CD4-positive, alpha-beta T cell treated with Interleukin-17A for 4 hours (primary cell): ENCODE data around the gene CDCP1.

Source experiments
- DNase-seq: peaks from one replicate; pipeline ENCODE4 v3.0.0-alpha.2; 2020; ENCODE audit warnings: mixed read lengths

The CDCP1 gene

DNA sequence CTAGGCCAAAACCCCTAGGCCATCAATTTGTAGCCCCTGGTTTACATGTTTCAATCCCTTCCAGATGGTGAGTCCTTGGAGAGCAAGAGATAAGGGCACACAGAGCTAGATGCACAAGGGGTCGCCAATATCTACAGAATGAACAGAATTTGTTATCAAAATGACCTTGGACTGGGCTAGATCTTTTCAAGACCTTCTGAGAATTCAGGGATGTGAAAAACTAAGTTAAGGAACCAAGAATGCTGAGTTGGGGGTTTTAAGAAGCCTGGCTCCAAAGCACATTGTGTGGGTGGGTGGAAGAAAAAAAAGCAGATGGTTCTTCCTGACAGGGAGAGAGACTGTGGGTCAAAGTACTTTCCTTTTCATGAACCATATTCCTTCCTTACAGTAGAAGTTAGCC lies 10.2 kb downstream of the CDCP1 start:
- no peak for DNase-seq

DNA sequence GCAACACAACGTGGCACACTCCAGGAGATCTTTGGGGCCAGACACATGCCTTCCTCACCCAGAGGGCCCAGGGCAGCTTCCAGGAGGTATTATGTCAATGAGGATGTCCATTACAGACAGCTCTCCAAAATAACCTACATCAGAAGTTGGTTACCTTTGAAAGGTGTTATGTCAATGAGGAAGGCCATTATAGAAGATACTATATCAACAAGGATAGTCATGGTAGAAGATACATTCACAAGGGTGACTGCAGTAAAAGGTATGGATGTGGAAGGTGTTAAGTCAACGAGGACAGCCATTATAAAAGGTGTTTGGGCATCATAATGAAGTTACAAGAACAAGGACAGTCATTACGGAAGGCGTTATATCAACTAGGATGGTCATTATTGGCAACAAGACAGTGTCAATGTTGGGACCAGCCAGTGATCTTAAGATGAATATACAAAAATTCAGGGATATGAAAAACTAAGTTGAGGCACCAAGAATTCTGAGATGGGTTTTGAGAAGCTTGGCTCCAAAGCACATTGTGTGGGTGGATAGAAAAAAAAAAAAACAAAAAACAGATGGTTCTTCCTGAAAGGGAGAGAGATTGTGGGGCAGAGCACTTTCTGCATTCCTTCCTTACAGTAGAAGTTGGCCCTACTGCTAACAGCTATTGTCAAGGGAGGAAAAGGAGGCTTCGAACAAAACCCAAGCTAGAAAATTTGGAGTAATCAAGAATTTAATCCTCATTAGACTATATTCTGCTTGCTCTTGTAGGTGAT lies 11.2 kb downstream of the CDCP1 start:
- DNase-seq = no peak

DNA sequence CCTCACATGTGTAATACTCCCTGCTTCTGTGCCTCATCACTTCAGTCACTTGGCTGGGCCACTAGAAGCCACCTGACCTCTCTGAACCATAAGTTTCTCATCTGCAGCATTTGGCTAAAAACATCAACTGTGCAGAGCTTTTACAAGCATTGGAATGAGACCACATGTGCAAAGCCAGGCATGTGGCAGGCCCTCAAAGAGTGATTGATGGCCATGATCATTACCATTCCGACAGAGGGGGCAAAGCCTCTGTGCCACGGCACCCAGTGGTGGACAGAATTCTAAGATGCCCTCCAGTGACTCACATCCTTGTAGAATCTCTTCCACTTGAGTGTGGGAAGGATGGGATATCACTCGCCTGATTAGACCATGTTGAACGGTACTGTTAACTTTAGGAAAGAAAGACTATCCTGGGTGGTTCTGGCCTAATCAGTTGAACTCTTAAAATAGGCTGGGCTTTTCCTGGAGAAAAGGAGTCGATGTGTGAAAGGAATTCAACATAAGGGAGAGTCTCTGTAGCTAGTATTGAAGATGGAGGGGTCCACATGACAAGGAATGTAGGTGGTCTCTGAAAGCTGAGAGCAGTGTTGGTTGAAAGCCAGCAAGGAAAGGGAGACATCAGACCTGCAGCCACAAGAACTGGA lies 13.5 kb downstream of the CDCP1 start:
- no peak for DNase-seq

DNA sequence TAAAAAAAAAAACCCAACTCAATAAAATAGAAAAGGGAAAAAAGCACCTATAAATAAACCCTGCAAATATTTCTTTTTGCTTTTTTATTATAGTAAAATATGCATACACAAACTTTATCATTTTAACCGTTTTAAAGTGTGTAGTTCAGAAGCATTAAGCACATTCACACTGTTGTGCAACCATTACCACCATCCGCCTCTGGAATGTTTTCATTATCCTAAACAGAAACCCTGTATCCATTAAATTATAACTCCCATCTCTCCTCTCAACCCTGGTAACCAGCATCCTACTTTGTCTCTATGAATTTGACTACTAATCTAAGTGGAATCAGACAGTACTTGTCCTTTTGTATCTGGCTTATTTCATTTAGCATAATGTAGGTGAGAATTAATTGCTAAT lies 15.0 kb downstream of the CDCP1 start:
- no peak for DNase-seq

DNA sequence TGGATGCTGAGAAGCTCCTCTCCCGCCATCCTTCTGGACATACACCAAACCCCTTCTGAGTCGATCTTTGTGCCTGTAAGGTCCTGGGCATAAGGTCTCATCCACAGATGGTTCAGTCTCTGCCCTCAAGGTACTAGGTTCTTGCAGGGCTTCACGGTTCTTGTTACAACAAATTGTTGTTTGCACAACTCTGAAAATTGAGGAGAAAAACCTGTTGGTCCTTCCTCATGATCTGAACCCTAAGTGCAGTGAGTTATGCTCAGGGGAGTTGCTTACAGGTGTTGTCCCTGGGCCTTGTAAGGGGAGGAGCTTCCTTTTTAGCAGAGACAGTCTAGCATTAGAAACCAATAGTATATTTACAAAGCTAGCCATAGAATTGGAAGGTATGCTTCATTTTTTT lies 15.7 kb downstream of the CDCP1 start:
- no peak for DNase-seq

DNA sequence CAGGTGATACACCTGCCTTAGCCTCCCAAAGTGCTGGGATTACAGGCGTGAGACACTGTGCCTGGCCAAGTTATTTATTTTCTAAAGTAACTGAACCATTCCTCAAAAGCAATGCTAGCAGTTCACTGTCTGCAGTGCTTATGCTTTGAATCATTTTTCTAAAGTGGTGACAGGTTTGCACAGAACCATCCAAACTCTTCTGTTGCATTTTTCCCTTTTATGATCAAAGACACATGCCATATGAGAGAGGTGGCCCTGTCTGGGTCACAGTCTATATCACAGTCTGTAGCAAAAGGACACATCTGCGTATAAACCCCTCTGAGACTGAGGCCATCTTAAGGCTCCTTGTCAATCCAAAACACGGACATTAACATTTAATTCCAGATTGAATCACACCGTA lies 17.2 kb downstream of the CDCP1 start:
- DNase-seq = no peak

DNA sequence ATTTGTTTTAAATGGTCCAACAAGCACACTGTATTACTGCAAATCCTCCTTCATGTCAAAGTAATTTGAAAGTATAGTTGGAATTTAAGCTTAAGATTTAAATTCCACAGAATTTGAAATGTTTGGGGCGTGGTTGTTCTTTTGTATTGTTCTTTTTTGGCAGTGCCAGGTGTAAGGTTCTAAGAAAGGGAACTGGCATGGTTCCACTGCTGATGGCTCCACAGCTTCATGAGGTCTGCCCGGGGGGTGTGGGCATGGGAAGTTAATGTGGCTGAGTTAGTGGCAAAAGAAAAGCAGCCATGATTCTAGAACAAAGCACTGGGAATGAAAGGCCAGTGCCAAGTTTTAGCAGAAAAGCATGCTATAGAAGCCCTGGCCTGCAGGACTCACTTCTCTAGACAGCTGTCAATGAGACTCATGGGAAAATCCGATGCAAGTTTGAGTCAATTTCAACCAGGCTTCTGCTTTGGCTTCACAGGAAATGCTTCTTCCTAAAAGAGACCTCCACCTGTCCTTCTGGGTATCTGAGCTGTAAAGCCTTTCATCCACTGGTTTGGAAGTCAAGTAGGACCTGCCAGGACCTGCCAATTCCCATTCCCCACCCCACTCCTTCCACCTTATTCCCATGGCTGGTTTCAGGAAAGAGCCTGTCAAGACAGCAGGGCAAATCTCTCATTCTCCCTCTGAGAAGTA lies 18.9 kb downstream of the CDCP1 start:
- no peak for DNase-seq

DNA sequence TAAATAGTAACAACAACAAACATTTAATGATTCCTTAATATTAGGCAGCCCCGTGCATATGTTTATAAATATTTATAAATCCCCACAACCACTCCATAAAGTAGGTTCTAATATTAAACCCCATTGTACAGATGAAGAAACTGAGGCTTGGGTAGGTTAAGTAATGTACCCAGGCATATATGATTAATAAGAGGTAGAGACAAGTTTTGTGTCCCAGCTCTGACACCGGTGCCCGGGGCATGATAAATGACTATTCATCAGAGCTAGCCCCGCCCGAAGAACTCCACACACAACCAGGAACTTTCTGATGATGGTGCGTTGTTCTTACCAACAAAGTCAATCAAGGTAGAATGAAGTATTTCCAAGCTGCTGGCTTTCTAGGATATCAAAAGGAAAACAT lies 19.4 kb downstream of the CDCP1 start:
- no peak for DNase-seq

DNA sequence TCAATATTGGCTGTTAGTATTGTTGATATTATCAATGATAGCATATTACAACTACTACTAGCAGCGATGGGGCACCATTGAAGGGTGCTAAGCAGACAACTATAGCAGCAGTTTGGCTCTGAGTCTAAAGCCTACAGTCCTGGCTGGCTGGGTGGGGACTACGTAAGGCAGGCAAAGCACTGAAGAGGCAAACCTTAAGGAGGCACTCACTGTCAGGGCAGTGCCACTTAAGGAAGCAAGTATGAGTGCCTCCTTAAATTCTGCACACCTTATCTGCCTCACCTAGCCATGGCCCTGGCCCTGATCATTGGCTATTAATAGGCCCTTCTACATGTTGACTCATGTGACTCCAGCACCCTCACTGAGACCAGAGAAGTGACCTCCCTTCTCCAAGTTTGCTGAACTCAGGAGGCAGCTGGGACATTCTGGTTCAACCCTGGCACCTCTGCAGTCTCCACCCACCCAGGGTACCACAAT lies 20.6 kb downstream of the CDCP1 start:
- no peak for DNase-seq

DNA sequence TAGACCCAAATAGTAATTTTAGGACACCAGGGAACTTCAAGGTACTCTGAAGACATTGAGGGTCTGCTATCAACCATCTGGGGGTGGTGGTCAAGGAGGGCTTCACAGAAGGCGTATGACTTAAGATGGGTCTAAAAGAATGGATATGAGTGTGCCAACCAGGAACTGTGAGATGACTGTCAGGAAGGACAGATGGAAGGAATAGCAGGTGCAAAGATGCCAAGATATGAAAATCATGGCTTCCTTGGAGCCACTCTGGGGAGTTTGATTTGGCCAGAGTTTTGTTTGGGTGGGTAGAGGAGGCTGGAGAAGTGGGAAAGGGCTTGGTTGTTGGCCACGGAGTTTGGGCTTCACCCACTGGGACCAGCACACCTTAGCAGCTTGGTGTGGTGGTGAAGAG lies 21.2 kb downstream of the CDCP1 start:
- DNase-seq = no peak

DNA sequence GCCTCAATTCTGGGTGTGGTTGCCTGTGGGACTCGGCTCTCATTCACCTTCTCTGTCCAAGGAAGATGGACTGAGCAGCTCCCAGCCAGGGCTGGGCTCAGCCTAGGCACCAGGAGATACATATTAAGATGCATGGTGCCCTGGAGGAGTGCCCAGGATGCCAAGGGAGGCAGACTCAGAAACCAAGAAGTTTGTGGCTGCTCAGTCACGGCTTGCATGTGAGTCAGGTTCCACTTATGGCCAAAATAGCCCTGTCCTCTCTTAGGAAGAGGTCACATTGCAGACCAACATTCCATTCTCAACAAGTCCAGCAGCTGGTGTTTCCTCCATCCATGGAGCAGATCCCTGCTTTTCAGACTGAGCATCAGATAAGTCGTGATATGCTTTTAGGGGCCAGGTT lies 21.8 kb downstream of the CDCP1 start:
- no peak for DNase-seq

DNA sequence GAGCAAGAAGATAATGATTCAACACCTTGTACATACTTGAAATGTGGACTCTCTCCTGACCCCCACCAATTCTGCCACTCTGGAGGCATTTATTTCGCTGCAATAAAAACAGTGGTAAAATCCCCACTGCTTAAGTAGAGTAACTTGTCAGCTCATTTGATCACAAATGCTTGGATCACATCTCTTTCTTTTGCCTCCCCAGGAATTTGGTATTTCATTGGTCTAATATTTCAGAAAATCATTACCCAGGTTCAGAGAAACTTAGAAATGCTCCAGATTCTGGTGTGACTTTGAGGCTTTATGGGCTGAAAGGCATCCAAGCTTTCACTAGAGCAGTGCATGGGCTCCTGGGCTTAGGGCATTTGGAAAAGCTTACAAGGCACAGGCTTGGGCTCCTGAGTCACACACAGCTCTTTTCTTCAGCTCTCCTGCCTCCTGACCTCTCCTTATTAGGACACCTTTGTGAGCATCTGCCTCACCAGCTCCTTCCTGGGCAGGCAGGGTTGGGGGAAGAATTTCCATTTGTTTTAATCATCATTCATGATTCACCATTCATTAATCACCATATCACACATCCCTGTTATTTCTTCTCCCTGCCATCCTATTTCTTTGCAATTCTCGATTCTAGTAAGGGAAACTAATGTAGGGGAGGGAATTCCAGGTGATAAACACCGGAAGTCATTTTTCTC lies 22.5 kb downstream of the CDCP1 start:
- no peak for DNase-seq

DNA sequence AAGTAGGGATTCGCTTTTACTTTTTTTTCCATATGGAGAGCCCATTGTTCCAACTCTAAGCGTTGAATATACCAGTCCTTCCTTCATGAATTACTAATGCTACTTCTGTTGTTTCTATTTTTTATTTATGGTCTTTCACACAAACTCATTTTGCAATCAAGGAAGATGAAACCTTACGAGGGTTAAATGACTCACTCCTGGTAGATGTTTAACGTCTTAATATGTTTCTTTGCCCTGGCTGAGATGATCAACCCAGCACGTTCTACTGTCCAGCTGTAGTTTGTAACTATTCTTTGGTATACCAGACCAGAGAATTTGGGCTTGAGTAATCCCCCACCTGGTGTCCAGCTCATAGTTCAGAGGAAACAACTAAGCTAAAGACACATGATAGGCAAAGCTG lies 23.1 kb downstream of the CDCP1 start:
- DNase-seq = no peak

DNA sequence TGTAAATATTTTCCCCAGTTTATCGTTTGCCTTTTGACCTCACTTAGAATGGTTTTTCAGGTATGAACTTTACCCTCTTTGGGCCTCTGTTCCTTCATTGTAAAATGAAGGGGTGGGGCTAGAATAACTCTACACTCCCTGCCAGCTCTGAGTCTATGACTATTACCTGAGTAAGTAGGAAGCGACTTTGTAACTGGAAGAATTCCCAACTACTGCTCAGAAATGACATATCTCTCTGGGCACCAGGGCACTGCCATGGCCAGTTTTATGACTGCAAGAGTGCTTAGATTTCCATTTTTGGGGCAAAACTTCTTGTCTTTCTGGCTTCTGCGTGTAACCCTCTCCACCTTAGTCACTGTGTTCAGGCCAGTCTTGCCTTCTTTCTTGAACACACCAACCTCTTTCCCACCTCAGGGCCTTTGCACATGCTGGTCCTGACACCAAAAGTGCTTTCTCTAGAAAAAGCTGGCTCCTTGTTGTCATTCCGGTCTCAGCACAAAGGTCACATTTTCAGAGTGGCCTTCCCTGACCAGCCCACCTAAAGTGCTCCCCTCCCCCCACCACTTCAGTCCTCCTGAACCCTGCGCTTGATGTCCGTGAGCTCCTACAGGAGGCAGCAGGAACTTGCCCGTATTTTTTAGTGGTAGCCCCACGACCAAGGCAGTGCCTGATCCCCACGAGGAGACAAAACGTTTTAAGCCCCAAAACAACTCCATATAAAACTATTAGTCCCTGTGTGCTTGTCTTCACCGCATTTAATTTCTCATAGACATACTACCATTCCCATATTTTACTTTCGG lies 25.6 kb downstream of the CDCP1 start:
- DNase-seq = no peak

DNA sequence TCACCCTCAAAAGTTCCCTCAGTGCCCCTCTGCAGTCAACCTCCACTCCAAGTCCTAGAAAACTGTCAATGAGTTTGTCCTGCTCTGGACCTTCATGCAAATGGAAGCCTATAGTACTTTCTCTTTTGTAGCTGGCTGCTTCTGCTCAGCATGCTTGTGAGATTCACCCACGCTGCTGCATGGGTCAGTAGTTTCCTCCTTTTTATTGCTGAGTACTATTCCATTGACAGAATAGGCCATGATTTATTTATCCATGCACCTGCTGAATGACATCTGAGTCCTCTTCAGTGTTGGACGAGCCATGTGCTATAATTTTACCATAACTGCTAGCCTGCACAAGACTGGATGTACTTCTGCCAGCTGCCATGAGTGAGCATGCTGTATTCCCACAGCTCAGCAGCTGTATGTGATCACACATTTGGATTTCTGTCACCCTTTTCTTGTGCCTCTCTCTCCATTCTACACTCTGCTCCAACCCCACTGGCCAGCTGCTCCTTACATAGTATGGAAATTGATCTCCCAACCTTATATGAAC lies 26.3 kb downstream of the CDCP1 start:
- no peak for DNase-seq

DNA sequence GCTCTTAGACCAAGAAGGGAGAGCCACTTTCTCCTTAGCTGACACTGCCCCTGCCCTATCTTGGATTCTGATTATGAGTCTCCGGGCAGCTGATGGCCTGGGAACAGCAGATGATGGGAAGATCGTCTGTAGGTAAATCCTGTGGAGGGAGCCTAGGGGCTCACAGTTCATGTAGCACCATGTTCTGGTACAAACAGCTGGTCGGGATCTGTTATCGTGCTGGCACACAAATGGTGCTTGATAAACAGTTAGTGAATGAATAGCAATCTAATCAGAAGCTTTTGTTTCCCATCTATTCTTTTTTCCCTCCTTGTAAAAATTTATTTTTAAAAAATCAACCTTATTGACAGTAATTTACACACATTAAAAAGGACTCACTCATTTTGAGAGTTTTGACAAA lies 26.8 kb downstream of the CDCP1 start:
- no peak for DNase-seq

DNA sequence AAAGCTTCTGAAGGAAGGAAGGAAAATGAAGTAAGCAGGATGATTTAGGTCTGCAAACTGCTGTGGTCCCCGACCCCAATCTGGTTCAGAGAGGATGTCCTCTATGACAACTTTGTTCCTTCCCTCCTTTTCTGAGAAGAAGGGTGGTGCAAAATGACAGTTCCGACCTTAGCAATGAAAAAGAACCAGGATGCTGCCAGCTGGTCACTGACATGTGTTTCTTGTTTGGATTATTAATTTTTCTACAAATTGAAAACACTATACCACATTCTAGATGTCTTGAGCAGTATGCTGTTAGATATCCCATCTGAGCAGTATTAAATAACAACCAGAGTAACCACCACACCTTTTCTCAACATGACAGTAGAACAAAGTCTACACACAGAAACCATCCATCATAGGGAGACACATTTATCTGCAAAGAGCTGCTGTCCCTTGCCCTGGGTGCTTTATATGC lies 27.5 kb downstream of the CDCP1 start:
- DNase-seq = no peak

DNA sequence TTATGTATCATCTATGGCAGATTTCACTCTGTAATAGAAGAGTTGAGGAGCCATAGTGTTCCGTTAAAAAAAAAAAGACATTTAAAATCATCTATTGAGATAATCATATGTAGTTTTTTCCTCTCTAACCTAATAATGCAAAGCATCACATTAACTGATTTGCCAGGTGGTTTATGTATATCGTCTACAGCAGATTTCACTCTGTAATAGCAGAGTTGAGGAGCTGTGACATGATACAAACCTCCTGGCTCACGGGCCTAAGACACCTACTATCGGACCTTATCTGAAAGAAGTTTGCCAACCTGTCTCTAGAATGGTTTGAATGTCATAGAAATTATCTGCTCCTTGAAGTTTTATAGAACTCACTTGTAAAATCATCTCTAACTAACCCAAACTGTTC lies 29.8 kb downstream of the CDCP1 start:
- no peak for DNase-seq

DNA sequence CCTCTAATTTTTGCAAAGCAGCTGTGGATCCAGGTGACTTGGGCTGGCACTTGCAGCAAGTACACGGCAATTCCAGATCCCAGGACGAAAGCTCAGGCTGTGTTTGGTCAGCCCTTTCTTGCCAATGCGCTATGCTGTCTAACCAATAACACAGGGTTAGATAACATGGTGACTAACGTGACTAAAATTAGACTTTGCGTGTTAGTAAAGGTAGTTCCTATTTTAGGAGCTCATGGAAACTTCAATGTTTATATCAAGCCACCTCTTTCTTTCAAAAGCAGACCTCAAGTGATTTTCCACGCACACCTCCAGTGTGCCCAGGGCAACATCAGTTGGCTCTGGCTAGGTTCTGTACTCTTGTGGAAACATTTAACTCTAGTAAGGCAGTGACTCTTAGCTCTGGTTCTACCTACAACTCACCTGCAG lies 32.5 kb downstream of the CDCP1 start:
- DNase-seq = no peak

DNA sequence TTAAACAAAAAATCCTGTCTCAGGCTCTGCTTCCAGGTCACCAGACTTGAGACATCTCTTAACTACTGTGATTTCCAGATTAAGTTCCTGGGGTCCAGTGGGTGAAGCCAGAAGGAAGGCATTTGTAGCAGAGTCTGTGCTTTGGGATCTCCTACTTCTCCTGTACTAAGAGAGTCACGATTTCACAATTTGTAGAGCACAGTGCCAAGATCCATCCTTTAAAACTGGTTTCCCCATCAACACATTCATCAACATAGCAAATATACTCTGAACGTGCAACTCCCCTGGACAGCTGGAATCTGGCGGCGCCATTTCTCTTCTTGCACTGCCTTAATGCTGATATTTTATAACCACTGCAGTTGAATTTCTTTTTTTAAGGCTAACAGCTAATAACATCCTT lies 33.2 kb downstream of the CDCP1 start:
- no peak for DNase-seq

DNA sequence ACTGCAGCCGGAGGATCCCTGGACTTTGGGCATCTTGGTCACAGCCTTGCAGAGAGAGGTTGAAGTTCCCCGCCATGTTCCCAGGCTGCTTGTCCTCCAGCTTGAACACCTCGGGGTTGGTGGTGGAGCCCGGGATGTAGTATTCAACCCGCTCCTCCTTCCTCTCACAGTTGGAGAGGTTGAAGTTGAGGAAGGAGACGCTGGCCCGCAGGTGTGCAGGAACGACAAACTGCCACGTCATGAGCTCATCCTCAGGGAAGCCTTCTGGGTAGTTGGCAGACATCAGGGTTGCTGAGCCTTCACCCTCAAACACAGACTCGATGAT lies 35.7 kb downstream of the CDCP1 start:
- no peak for DNase-seq

DNA sequence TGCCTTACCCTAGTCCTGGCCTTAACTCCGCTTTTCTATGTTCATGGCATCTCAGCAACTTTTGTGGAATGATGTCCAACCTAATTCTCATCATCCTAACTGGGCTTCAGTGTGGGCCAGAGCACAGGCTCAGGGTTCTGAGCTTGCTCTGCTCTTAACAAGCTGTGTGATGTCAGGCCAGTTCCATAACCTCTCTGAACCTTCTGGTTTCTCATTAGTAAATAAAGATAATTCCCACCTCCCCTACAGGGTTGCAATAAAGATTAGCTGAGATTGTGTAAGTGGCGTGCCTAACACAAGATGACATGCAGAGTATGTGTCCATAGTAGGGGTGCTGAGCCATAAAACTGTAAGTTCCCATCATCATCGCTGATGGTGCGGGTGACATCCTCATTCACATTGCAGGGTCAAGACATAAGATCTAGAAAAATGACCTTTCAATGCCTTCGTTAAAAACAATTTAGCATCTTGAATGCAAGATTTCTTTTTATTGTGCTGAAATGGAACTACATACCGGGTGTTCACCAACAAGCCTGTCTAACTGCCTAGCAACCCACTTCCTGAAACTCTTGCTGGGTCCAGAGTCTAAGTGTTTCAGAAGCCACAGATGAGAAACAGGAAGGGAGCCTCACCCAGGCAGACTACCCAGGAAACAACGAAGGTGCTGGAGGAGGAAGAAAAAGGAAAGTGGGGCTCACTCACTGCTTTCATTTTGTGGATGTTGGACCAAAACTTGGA lies 36.2 kb downstream of the CDCP1 start:
- peak; percentile 63 for DNase-seq
